HG02938 (cell line): Measurements from ENCODE around the gene BICC1.

Source experiments
- ATAC-seq: cut with Tn5 transposase; IDR thresholded peaks from one replicate; pipeline ENCODE4 v1.9.1; 2021; ENCODE audit warnings: mild to moderate bottlenecking, moderate library complexity; ENCODE audit not compliant: unreplicated experiment

The BICC1 gene

GRCh38 chr10:58645416-58646146 is 132.9 kb downstream of the BICC1 start:
- ATAC-seq, result no peak

- ATAC-seq, result no peak
Measured at GRCh38 chr10:58647376-58648112, 134.9 kb downstream of the BICC1 start.

- no peak for ATAC-seq
Measured at GRCh38 chr10:58648131-58648530, 135.5 kb downstream of the BICC1 start.

- no peak for ATAC-seq
Measured at GRCh38 chr10:58651040-58651439, 138.4 kb downstream of the BICC1 start.

GRCh38 chr10:58651742-58652141 is 139.1 kb downstream of the BICC1 start:
- no peak for ATAC-seq

GRCh38 chr10:58653139-58653538 is 140.5 kb downstream of the BICC1 start:
- no peak for ATAC-seq

- no peak for ATAC-seq
Measured at GRCh38 chr10:58660575-58661255, 148.0 kb downstream of the BICC1 start.

GRCh38 chr10:58661336-58661735 is 148.7 kb downstream of the BICC1 start:
- no peak for ATAC-seq

GRCh38 chr10:58661902-58662301 is 149.2 kb downstream of the BICC1 start:
- ATAC-seq, result no peak

- no peak for ATAC-seq
Measured at GRCh38 chr10:58662314-58662713, 149.6 kb downstream of the BICC1 start.

- no peak for ATAC-seq
Measured at GRCh38 chr10:58665361-58665760, 152.7 kb downstream of the BICC1 start.

- ATAC-seq, result no peak
Measured at GRCh38 chr10:58666024-58666423, 153.4 kb downstream of the BICC1 start.

GRCh38 chr10:58667658-58668310 is 155.1 kb downstream of the BICC1 start:
- ATAC-seq, result no peak

- no peak for ATAC-seq
Measured at GRCh38 chr10:58672845-58673244, 160.2 kb downstream of the BICC1 start.

- no peak for ATAC-seq
Measured at GRCh38 chr10:58674251-58674650, 161.6 kb downstream of the BICC1 start.

GRCh38 chr10:58675321-58675720 is 162.6 kb downstream of the BICC1 start:
- no peak for ATAC-seq

- ATAC-seq, result no peak
Measured at GRCh38 chr10:58691528-58691927, 178.9 kb downstream of the BICC1 start.

GRCh38 chr10:58693919-58694318 is 181.2 kb downstream of the BICC1 start:
- ATAC-seq, result no peak

GRCh38 chr10:58695022-58695421 is 182.3 kb downstream of the BICC1 start:
- no peak for ATAC-seq

GRCh38 chr10:58696736-58697135 is 184.1 kb downstream of the BICC1 start:
- no peak for ATAC-seq

GRCh38 chr10:58697691-58698090 is 185.0 kb downstream of the BICC1 start:
- no peak for ATAC-seq
